Left cardiac atrium (tissue), 4 donors: ENCODE data around the gene SYNDIG1. TPM values are rescaled to one million over a fixed set of nuclear protein-coding genes. Genes with fewer than 3 reads are reported as not detected.
A peak's percentile ranks its signal among the peaks of the same experiment; 100 is the strongest.

Experiments
- ATAC-seq, 2 donors: fragments of 200-7000 bp; cut with Tn5 transposase; one replicate each; pipeline ENCODE4 v1.9.1; 2020; ENCODE audit warnings: mild to moderate bottlenecking in 2 of 2, moderate library complexity in 2 of 2
- DNase-seq: peaks from one replicate; pipeline ENCODE4 v3.0.0-alpha.2; 2020
- intact Hi-C, 2 donors: fragments of 100-400 bp; cut with DNase I; formaldehyde crosslinking; loops; one replicate each; pipeline versions ENCODE4 v1.14.1 to v1.15.1; 2022 to 2023
- total RNA-seq, 2 donors: library from RNA; stranded (reverse); fragmentation: NEBNext Ultra II Directional; extraction: Animal tissue kit (Norgen Biotek cat#: 25700); gene quantifications; one replicate each; pipeline ENCODE4 v1.2.1, GENCODE V29; 2021
- donor health status: DM: no; HTN: yes; CAD: no.
- donor health status: DM: no; HTN: yes; CAD: no; lungs with severe emphysema.
- donor health status: DM: yes; HTN: yes; CAD: no.
- donor health status: Dilated cardiomyopathy.

SYNDIG1 gene
- total RNA-seq, 2 donors from 2014 or later = 16.7 to 28.4 TPM

- DNase-seq (no peak), ATAC-seq (no peak)
- intact Hi-C loops = no loop called here
These were observed 104.9 kb downstream of the SYNDIG1 start for GRCh38 chr20:24574307-24574706.

GRCh38 chr20:24574797-24575196 lies 105.4 kb downstream of the SYNDIG1 start:
- no peak for ATAC-seq
- no peak for DNase-seq
- intact Hi-C loops = no loop called here

- intact Hi-C loops = no loop called here
- DNase-seq (no peak), ATAC-seq (no peak)
These were observed 106.4 kb downstream of the SYNDIG1 start for GRCh38 chr20:24575811-24576210.

- no peak for ATAC-seq
- intact Hi-C loops = no loop called here
- no peak for DNase-seq
These were observed 107.0 kb downstream of the SYNDIG1 start for GRCh38 chr20:24576447-24576846.

- DNase-seq (no peak), ATAC-seq (no peak)
- intact Hi-C loops = no loop called here
These were observed 108.0 kb downstream of the SYNDIG1 start for GRCh38 chr20:24577271-24577909.

- ATAC-seq = no peak
- intact Hi-C loops = no loop called here
- no peak for DNase-seq
These were observed 109.4 kb downstream of the SYNDIG1 start for GRCh38 chr20:24578567-24579415.

- ATAC-seq (no peak), DNase-seq (no peak)
- intact Hi-C loops = no loop called here
These were observed 110.0 kb downstream of the SYNDIG1 start for GRCh38 chr20:24579475-24579874.

- ATAC-seq = no peak
- intact Hi-C loops = no loop called here
- DNase-seq = no peak
These were observed 110.6 kb downstream of the SYNDIG1 start for GRCh38 chr20:24580006-24580405.

- ATAC-seq (no peak), DNase-seq (no peak)
- intact Hi-C loops = no loop called here
These were observed 111.4 kb downstream of the SYNDIG1 start for GRCh38 chr20:24580855-24581254.

GRCh38 chr20:24581443-24582170 lies 112.2 kb downstream of the SYNDIG1 start:
- no peak for ATAC-seq
- DNase-seq = no peak
- intact Hi-C loops = no loop called here

- intact Hi-C loops = no loop called here
- DNase-seq (no peak), ATAC-seq (no peak)
These were observed 113.1 kb downstream of the SYNDIG1 start for GRCh38 chr20:24582373-24583168.

GRCh38 chr20:24583169-24583792 lies 113.9 kb downstream of the SYNDIG1 start:
- no peak for ATAC-seq
- intact Hi-C loops = no loop called here
- no peak for DNase-seq

- intact Hi-C loops = no loop called here
- ATAC-seq (no peak), DNase-seq (no peak)
These were observed 114.6 kb downstream of the SYNDIG1 start for GRCh38 chr20:24584078-24584477.

- DNase-seq (no peak), ATAC-seq (no peak)
- intact Hi-C loops = no loop called here
These were observed 115.3 kb downstream of the SYNDIG1 start for GRCh38 chr20:24584538-24585356.

GRCh38 chr20:24585796-24586522 lies 116.5 kb downstream of the SYNDIG1 start:
- ATAC-seq = no peak
- DNase-seq = no peak
- intact Hi-C loops = no loop called here

- ATAC-seq (no peak), DNase-seq (no peak)
- intact Hi-C loops = no loop called here
These were observed 117.1 kb downstream of the SYNDIG1 start for GRCh38 chr20:24586523-24586840.

GRCh38 chr20:24587384-24588046 lies 118.1 kb downstream of the SYNDIG1 start:
- DNase-seq (no peak), ATAC-seq (peak in 1 of 2 donors; percentile 51)
- intact Hi-C loops = no loop called here
